ENCODE data around the gene FGF14.

GRCh38 chr13:101841698-101842097 is 560.1 kb downstream of the FGF14 start:
- TF ChIP-seq POLR2A (IDR thresholded peaks at IDR 0.05) (no peak), CTCF (IDR thresholded peaks at IDR 0.05) (no peak)
